Right hindlimb (tissue), 1 donor: Measurements from ENCODE around the gene RBMS3.

ENCODE experiments used
- DNase-seq: peaks from one replicate; pipeline ENCODE4 v3.0.0-alpha.2; 2018

Gene RBMS3

GRCh38 chr3:29537889-29538609, 257.2 kb downstream of the RBMS3 start:
- DNase-seq = no peak

- DNase-seq = no peak
Measured at GRCh38 chr3:29538610-29538958, 257.7 kb downstream of the RBMS3 start.

- no peak for DNase-seq
Measured at GRCh38 chr3:29540544-29540943, 259.7 kb downstream of the RBMS3 start.

GRCh38 chr3:29544701-29545363, 264.0 kb downstream of the RBMS3 start:
- no peak for DNase-seq

- no peak for DNase-seq
Measured at GRCh38 chr3:29545615-29546014, 264.7 kb downstream of the RBMS3 start.

GRCh38 chr3:29552051-29552450, 271.2 kb downstream of the RBMS3 start:
- no peak for DNase-seq

GRCh38 chr3:29554566-29554965, 273.7 kb downstream of the RBMS3 start:
- no peak for DNase-seq

GRCh38 chr3:29555590-29555989, 274.7 kb downstream of the RBMS3 start:
- DNase-seq = no peak

GRCh38 chr3:29557186-29557585, 276.3 kb downstream of the RBMS3 start:
- no peak for DNase-seq

- no peak for DNase-seq
Measured at GRCh38 chr3:29557825-29558224, 277.0 kb downstream of the RBMS3 start.

GRCh38 chr3:29559741-29560465, 279.0 kb downstream of the RBMS3 start:
- DNase-seq = no peak

GRCh38 chr3:29561651-29562149, 280.8 kb downstream of the RBMS3 start:
- DNase-seq = no peak

GRCh38 chr3:29565236-29565635, 284.4 kb downstream of the RBMS3 start:
- DNase-seq = no peak

GRCh38 chr3:29567501-29567900, 286.6 kb downstream of the RBMS3 start:
- no peak for DNase-seq

- DNase-seq = no peak
Measured at GRCh38 chr3:29568355-29568754, 287.5 kb downstream of the RBMS3 start.

- no peak for DNase-seq
Measured at GRCh38 chr3:29576181-29576580, 295.3 kb downstream of the RBMS3 start.

GRCh38 chr3:29576675-29577074, 295.8 kb downstream of the RBMS3 start:
- DNase-seq = no peak

- DNase-seq = no peak
Measured at GRCh38 chr3:29577250-29577649, 296.4 kb downstream of the RBMS3 start.

- no peak for DNase-seq
Measured at GRCh38 chr3:29581311-29581710, 300.4 kb downstream of the RBMS3 start.

- DNase-seq = no peak
Measured at GRCh38 chr3:29582273-29582672, 301.4 kb downstream of the RBMS3 start.

- no peak for DNase-seq
Measured at GRCh38 chr3:29583861-29584260, 303.0 kb downstream of the RBMS3 start.

GRCh38 chr3:29585368-29585767, 304.5 kb downstream of the RBMS3 start:
- no peak for DNase-seq

GRCh38 chr3:29587340-29587739, 306.5 kb downstream of the RBMS3 start:
- no peak for DNase-seq

GRCh38 chr3:29590012-29590411, 309.1 kb downstream of the RBMS3 start:
- DNase-seq = no peak
